Effector CD4-positive, alpha-beta T cell (primary cell): ENCODE measurements around the gene STX8.
"Not testable (repeated sequence)": the region's sequence is repeated elsewhere in the genome, so short reads cannot be mapped to it uniquely, and the experiment has no call there.

ENCODE experiments used
- DNase-seq: peaks from one replicate; pipeline ENCODE4 v3.0.0-alpha.2; 2020

STX8 gene

GRCh38 chr17:9383826-9384225 lies 191.8 kb downstream of the STX8 start:
- DNase-seq, result no peak

GRCh38 chr17:9382626-9383025 lies 193.0 kb downstream of the STX8 start:
- DNase-seq, result no peak

DNA sequence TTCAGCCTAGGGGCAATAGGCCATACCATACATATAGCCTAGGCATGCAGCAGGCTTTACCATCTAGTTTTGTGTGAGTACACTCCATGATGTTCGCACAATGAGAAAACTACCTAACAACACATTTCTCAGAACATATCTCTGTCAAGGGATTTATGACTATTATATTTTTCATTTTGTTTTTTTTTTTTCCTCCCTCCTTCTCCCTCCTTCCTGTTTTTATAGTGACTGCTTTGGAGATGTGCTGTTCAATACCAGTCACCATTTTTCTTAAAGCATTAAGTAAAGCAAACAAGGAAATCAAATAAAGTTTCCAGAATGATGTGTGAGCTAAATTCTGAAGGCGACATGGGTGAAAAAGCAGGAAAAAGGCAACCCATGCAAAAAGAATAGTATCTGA lies 194.6 kb downstream of the STX8 start:
- DNase-seq, result no peak

DNA sequence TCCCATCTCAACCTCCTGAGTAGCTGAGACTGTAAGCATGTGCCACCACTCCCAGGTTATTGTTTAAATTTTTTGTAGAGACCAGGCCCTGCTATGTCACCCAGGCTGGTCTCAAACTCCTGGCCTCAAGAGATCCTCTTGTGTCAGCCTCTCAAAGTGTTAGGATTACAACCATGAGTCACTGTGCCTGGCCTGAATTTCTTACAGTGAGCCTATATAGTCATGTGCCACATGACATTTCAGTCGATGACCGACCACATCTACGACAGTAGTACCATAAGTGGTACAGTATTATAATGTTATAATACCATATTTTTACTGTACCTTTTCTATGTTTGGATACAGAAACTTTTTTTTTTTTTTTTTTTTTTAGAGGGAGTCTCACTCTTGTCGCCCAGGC lies 195.3 kb downstream of the STX8 start:
- no peak for DNase-seq

- not testable (repeated sequence) for DNase-seq
These were observed 199.4 kb downstream of the STX8 start for GRCh38 chr17:9376177-9376576.

GRCh38 chr17:9371019-9371418 lies 204.6 kb downstream of the STX8 start:
- no peak for DNase-seq

GRCh38 chr17:9370467-9370866 lies 205.2 kb downstream of the STX8 start:
- DNase-seq, result no peak

- no peak for DNase-seq
These were observed 207.0 kb downstream of the STX8 start for GRCh38 chr17:9368631-9369030.

DNA sequence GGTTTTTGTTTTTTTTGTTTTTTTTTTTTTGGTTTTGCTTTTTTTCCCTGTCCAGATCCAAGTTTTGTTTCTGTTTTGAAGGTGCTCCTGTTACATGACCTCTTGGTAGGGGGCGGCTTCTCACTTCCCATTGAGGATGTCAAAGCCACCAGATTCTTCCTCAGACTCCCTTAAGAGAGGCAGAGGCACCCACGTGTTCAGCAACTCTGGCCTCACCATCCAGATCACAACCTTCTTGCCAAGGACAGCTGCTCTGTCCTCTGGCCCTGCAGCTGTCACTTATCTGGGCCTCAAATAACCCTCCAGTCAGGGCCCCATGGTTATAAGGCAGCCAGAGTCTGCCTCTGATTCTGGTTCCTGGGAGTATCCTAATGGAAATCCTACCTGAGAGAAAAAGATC lies 208.5 kb downstream of the STX8 start:
- no peak for DNase-seq

GRCh38 chr17:9364837-9365430 lies 210.7 kb downstream of the STX8 start:
- no peak for DNase-seq

- DNase-seq, result no peak
These were observed 211.9 kb downstream of the STX8 start for GRCh38 chr17:9363440-9364350.

GRCh38 chr17:9361188-9361955 lies 214.2 kb downstream of the STX8 start:
- DNase-seq, result no peak

- no peak for DNase-seq
These were observed 214.9 kb downstream of the STX8 start for GRCh38 chr17:9360677-9361081.

DNA sequence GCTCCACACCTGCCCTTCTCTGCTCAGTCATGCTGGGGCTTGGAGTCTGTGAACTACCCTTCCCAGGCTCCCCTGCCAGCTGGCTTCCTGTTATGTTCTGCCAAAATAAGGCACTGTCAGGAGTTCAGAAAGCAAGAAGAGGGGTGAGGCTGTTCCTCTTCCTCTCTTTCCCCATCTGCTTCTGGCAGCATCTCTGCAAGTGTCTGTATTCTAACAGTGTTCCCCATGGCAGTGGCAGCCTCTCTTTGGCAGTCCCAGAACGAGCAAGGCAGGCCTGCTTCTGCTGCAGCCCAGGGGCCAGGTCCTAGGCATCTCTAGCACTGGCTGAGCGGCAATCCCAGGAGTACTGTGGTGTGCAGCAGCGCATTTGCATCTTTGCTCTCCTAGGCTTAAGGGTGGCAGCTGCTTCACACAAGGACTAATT lies 219.1 kb downstream of the STX8 start:
- no peak for DNase-seq

- DNase-seq, result no peak
These were observed 219.8 kb downstream of the STX8 start for GRCh38 chr17:9355846-9356245.

DNA sequence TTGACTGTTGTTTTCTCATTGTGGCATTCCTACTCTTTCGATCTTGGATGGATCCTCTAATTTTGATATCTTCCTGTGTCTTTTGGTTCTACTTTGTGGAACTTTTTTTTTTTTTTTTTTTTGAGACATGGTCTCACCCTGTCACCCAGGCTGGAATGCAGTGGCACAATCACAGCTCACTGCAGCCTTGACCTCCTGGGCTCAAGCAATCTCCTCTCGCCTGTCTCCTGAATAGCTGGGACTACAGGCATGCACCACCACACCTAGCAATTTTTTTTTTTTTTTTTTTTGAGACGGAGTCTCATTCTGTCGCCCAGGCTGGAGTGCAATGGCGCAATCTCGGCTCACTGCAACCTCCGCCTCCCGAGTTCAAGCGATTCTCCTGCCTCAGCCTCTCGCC lies 220.4 kb downstream of the STX8 start:
- not testable (repeated sequence) for DNase-seq

- DNase-seq, result no peak
These were observed 225.5 kb downstream of the STX8 start for GRCh38 chr17:9350080-9350479.

- DNase-seq, result no peak
These were observed 229.2 kb downstream of the STX8 start for GRCh38 chr17:9346296-9346926.

DNA sequence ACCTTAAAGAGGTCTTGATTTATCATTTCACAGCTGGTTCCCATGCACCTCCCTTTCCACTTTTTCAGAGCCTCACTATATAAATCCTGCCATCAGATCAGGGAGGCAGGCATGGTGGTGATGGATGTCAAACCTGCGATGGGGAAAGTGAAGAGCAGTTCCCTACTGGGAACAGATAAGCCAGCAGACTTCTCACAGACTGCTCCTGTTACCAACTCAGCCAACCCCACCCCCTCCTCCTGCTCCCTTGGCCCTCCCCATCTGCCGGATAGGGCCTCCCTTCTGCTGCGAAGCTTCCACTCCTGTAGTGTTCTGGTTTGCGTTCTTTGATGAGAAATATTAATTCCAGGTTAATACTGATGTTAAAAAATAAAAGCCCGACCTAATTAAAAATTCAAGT lies 232.1 kb downstream of the STX8 start:
- DNase-seq, result no peak

GRCh38 chr17:9342225-9342624 lies 233.4 kb downstream of the STX8 start:
- no peak for DNase-seq

DNA sequence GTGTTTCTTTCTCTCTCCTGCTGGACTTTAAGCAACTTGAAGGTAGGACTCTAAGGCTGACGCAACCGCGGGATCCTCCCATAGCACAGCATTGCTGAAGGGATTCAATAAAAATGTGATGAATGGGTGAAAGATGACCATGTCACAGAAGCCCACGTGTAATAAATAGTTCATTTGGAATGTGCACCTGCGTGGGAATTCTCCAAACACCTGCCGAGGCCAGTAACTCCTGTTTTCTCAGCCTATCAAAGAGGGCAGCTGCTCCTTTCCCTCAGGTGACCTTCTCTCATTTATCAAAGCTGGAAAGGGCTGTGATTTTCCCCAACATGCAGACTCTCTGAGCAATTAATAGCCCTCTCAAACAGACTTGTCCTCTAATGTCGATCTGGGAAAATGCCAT lies 235.7 kb downstream of the STX8 start:
- DNase-seq, result no peak

GRCh38 chr17:9339482-9339881 lies 236.1 kb downstream of the STX8 start:
- not testable (repeated sequence) for DNase-seq

- no peak for DNase-seq
These were observed 238.8 kb downstream of the STX8 start for GRCh38 chr17:9336817-9337216.
